ENCODE measurements around the gene LDHA. TPM values are rescaled to one million over a fixed set of nuclear protein-coding genes. Genes with fewer than 3 reads are reported as not detected.

LDHA gene
- total and polyA plus RNA-seq, 9 of the 15 experiments (the other 6 are each of a cell fraction or from before 2014, with no cell fraction given), result 535 to 3,001 (median 926) TPM

GRCh38 chr11:18395735-18396504 is 1.6 kb downstream of the LDHA start (continued):
- TF ChIP-seq, protein P1, sequence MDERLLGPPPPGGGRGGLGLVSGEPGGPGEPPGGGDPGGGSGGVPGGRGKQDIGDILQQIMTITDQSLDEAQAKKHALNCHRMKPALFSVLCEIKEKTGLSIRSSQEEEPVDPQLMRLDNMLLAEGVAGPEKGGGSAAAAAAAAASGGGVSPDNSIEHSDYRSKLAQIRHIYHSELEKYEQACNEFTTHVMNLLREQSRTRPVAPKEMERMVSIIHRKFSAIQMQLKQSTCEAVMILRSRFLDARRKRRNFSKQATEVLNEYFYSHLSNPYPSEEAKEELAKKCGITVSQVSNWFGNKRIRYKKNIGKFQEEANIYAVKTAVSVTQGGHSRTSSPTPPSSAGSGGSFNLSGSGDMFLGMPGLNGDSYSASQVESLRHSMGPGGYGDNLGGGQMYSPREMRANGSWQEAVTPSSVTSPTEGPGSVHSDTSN (CRISPR knock-in tag; IDR thresholded peaks at IDR 0.05; ENCODE audit: low read depth), result no peak
- TF ChIP-seq, protein P1 (tag; conservative IDR thresholded peaks at IDR 0.05; ENCODE audit: low read depth), result no peak
- no peak for TF ChIP-seq ZNF133 (CRISPR knock-in tag; IDR thresholded peaks at IDR 0.05)
- no peak for TF ChIP-seq EWSR1 (IDR thresholded peaks at IDR 0.05; ENCODE audit: borderline replicate concordance, low read depth, partially characterized antibody)
- TF ChIP-seq, protein P2, sequence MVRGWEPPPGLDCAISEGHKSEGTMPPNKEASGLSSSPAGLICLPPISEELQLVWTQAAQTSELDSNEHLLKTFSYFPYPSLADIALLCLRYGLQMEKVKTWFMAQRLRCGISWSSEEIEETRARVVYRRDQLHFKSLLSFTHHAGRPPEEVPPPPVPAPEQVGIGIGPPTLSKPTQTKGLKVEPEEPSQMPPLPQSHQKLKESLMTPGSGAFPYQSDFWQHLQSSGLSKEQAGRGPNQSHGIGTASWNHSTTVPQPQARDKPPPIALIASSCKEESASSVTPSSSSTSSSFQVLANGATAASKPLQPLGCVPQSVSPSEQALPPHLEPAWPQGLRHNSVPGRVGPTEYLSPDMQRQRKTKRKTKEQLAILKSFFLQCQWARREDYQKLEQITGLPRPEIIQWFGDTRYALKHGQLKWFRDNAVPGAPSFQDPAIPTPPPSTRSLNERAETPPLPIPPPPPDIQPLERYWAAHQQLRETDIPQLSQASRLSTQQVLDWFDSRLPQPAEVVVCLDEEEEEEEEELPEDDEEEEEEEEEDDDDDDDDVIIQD (CRISPR knock-in tag; IDR thresholded peaks at IDR 0.05), result no peak
- TF ChIP-seq BMI1 (IDR thresholded peaks at IDR 0.05; ENCODE audit: low read length), result no peak
- TF ChIP-seq RBM22 (IDR thresholded peaks at IDR 0.05; ENCODE audit: low read depth, low read length, poor library complexity, severe bottlenecking), result peak; percentile 24
- TF ChIP-seq, protein P3, sequence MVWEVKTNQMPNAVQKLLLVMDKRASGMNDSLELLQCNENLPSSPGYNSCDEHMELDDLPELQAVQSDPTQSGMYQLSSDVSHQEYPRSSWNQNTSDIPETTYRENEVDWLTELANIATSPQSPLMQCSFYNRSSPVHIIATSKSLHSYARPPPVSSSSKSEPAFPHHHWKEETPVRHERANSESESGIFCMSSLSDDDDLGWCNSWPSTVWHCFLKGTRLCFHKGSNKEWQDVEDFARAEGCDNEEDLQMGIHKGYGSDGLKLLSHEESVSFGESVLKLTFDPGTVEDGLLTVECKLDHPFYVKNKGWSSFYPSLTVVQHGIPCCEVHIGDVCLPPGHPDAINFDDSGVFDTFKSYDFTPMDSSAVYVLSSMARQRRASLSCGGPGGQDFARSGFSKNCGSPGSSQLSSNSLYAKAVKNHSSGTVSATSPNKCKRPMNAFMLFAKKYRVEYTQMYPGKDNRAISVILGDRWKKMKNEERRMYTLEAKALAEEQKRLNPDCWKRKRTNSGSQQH (CRISPR knock-in tag; IDR thresholded peaks at IDR 0.05), result no peak
- TF ChIP-seq ZZZ3 (IDR thresholded peaks at IDR 0.05), result no peak
- no peak for TF ChIP-seq ZNF431 (CRISPR knock-in tag; IDR thresholded peaks at IDR 0.05)
- peak; percentile 77 for TF ChIP-seq HNRNPLL (IDR thresholded peaks at IDR 0.05; ENCODE audit: low read depth, low read length, poor library complexity, severe bottlenecking)
- no peak for TF ChIP-seq ZSCAN29 (IDR thresholded peaks at IDR 0.05)
- no peak for TF ChIP-seq SMARCB1 (IDR thresholded peaks at IDR 0.05; ENCODE audit: insufficient read length, low read depth)
- no peak for TF ChIP-seq MAFG (tag; conservative IDR thresholded peaks at IDR 0.05)
- no peak for TF ChIP-seq TARDBP (IDR thresholded peaks at IDR 0.05)
- TF ChIP-seq ZBTB26 (CRISPR knock-in tag; IDR thresholded peaks at IDR 0.05), result no peak
- no peak for TF ChIP-seq U2AF2 (optimal IDR thresholded peaks at IDR 0.05; ENCODE audit: low read depth, low read length)
- TF ChIP-seq ZNF695 (CRISPR knock-in tag; IDR thresholded peaks at IDR 0.05), result no peak
- TF ChIP-seq STAT5A (IDR thresholded peaks at IDR 0.05; ENCODE audit: borderline replicate concordance, low read length), result no peak
- TF ChIP-seq, protein P4, sequence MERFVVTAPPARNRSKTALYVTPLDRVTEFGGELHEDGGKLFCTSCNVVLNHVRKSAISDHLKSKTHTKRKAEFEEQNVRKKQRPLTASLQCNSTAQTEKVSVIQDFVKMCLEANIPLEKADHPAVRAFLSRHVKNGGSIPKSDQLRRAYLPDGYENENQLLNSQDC (CRISPR knock-in tag; IDR thresholded peaks at IDR 0.05), result no peak
- TF ChIP-seq ZNF584 (CRISPR knock-in tag; IDR thresholded peaks at IDR 0.05; ENCODE audit: low read depth), result no peak
- 0 out of 2 replicates have a peak, but pooled peaks have one; percentile 34 for TF ChIP-seq FOXM1 (IDR thresholded peaks at IDR 0.05; ENCODE audit: low read depth)
- no peak for TF ChIP-seq FOXM1 (CRISPR knock-in tag; IDR thresholded peaks at IDR 0.05; ENCODE audit: low read depth)
